Upper lobe of right lung (tissue), 1 donor: ENCODE measurements around the gene ZRANB3. TPM values are rescaled to one million over a fixed set of nuclear protein-coding genes. Genes with fewer than 3 reads are reported as not detected.

ENCODE experiments used
- ATAC-seq: fragments of 200-7000 bp; cut with Tn5 transposase; one replicate; pipeline ENCODE4 v1.9.1; 2020; ENCODE audit warnings: mild to moderate bottlenecking, moderate library complexity
- DNase-seq: peaks from one replicate; pipeline ENCODE4 v3.0.0-alpha.2; 2020
- H3K27ac ChIP-seq: fragments of 200-600 bp; one replicate; pipeline ENCODE4 v1.8.0; 2022
- H3K27me3 ChIP-seq: fragments of 200-600 bp; one replicate; pipeline ENCODE4 v1.8.0; 2022; ENCODE audit warnings: mild to moderate bottlenecking
- H3K36me3 ChIP-seq: fragments of 200-600 bp; one replicate; pipeline ENCODE4 v1.8.0; 2022
- H3K4me1 ChIP-seq: fragments of 200-600 bp; one replicate; pipeline ENCODE4 v1.8.0; 2022
- H3K4me3 ChIP-seq: fragments of 200-600 bp; one replicate; pipeline ENCODE4 v1.8.0; 2022; ENCODE audit warnings: mild to moderate bottlenecking
- H3K9me3 ChIP-seq: fragments of 200-600 bp; one replicate; pipeline ENCODE4 v1.8.0; 2022
- intact Hi-C: fragments of 100-400 bp; cut with DNase I; formaldehyde crosslinking; loops from one replicate; pipeline ENCODE4 v1.11.0; 2022
- total RNA-seq: library from RNA; stranded (reverse); fragmentation: NEBNext Ultra II Directional; extraction: Animal tissue kit (Norgen Biotek cat#: 25700); gene quantifications from one replicate; pipeline ENCODE4 v1.2.1, GENCODE V29; 2021
- TF ChIP-seq, protein P1 (sequence below): fragments of 200-600 bp; IDR thresholded peaks from one replicate; pipeline ENCODE4 v1.8.0; 2022; ENCODE audit warnings: antibody characterized with exemption
- donor health status: DM: no; HTN: yes; CAD: no; lungs with severe emphysema.

The ZRANB3 gene
- total RNA-seq, 1 donor from 2014 or later = 4.1 TPM

DNA sequence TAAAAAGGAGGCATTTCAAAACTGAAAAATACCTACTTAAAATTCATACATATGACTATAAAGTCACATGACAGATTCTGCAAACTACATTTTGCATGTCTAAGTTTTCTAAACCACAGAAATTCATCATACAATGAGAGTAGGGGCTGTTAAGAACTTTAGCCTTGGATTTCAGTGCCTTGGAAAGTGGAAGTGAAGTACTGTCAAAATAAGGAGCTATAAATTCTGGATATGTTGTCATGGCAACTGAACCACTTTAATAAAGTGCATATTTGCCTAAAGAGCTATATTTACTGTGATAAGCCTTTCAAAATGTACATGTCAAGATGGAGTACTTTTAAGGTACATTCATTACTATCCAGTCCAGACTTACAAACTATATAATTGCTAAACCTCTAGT lies 251.8 kb downstream of the ZRANB3 start:
- intact Hi-C loops = no loop called here
- Histone ChIP-seq H3K4me3 (no peak overlapping the region), H3K9me3 (no peaks in the 10 kb centered on the region), H3K4me1 (no peaks in the 10 kb centered on the region), H3K27ac (no peak overlapping the region), H3K27me3 (no peaks in the 10 kb centered on the region), H3K36me3 (no peaks in the 10 kb centered on the region)
- DNase-seq (no peak), ATAC-seq (no peak)
- TF ChIP-seq, protein P1, sequence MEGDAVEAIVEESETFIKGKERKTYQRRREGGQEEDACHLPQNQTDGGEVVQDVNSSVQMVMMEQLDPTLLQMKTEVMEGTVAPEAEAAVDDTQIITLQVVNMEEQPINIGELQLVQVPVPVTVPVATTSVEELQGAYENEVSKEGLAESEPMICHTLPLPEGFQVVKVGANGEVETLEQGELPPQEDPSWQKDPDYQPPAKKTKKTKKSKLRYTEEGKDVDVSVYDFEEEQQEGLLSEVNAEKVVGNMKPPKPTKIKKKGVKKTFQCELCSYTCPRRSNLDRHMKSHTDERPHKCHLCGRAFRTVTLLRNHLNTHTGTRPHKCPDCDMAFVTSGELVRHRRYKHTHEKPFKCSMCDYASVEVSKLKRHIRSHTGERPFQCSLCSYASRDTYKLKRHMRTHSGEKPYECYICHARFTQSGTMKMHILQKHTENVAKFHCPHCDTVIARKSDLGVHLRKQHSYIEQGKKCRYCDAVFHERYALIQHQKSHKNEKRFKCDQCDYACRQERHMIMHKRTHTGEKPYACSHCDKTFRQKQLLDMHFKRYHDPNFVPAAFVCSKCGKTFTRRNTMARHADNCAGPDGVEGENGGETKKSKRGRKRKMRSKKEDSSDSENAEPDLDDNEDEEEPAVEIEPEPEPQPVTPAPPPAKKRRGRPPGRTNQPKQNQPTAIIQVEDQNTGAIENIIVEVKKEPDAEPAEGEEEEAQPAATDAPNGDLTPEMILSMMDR = no peak

DNA sequence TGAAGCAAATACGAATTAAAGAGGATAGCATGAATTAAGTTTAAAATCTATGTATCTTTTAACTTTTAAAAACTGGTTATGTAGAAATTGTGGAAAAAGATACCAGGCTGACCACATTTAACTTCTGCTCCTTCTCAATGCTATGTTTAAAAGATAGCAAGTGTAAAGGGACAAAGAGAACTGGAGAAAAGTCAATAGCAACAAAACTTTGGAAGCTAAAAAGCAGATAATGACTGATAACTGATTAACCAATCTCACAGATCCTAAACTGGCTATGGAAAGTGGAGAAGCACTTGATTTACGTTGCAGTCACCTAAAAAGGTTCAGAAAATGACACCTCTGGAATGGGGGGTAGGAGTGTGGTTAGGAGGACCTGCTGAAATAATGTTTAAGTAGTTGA lies 254.5 kb downstream of the ZRANB3 start:
- TF ChIP-seq, protein P1 = no peak
- Histone ChIP-seq H3K9me3 (no peaks in the 10 kb centered on the region), H3K36me3 (no peaks in the 10 kb centered on the region), H3K4me3 (no peak overlapping the region), H3K27ac (no peak overlapping the region), H3K27me3 (no peaks in the 10 kb centered on the region), H3K4me1 (no peaks in the 10 kb centered on the region)
- no peak for ATAC-seq
- intact Hi-C loops = no loop called here
- no peak for DNase-seq

DNA sequence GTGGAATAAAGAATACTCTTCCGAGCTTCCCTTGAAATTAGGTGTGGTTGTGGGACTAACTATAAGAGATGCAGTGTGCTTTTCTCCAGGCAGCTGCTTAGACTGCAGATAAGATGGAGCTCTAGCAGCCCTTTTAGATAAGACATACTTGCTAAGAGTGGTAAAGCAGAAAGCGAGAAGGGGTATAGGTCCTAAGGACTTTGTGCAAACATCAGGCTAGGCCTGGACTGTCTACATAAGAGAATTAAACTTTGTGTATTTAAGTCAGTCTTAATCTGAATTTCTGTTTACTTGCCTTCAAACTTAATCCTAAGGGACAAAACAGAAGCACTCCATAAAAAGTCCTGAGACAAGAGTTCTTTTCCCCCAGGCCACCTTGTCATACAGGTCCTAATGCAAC lies 260.0 kb downstream of the ZRANB3 start:
- Histone ChIP-seq H3K27ac (no peak overlapping the region), H3K4me3 (no peak overlapping the region)
- no peak for DNase-seq

DNA sequence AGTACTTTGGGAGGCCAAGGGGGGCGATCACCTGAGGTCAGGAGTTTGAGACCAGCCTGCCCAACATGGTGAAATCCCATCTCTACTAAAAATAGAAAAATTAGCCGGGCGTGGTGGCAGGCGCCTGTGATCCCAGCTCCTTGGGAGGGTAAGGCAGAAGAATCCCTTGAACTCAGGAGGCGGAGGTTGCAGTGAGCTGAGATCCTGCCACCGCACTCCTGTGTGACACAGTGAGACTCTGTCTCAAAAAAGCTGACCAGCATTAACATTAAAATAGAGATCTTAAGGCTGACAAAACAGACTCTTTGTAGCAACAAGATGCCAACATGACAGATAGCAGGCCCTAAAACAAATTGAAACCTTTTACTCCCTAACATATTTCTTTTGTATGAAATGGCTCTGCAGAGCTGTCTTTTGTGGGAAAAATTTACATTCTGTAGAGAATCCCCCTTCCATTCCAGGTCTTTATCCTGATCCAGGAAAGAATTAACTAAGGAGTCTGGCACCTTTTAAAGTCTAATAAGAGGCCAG lies 265.0 kb downstream of the ZRANB3 start:
- no peaks in the 10 kb centered on the region for H3K9me3 ChIP-seq
- no peak for ATAC-seq
- H3K36me3 ChIP-seq = no peaks in the 10 kb centered on the region
- H3K27ac ChIP-seq = no peak overlapping the region
- no peaks in the 10 kb centered on the region for H3K4me1 ChIP-seq
- no peak overlapping the region for H3K4me3 ChIP-seq
- no peaks in the 10 kb centered on the region for H3K27me3 ChIP-seq
- DNase-seq = no peak
- intact Hi-C loops = no loop called here
- TF ChIP-seq, protein P1 = no peak

More for the DNA sequence above, 260.0 kb downstream of the ZRANB3 start:
- TF ChIP-seq, protein P1 = no peak
- Histone ChIP-seq H3K27me3 (no peaks in the 10 kb centered on the region), H3K4me1 (no peaks in the 10 kb centered on the region), H3K9me3 (no peaks in the 10 kb centered on the region), H3K36me3 (no peaks in the 10 kb centered on the region)
- intact Hi-C loops = no loop called here
- no peak for ATAC-seq

DNA sequence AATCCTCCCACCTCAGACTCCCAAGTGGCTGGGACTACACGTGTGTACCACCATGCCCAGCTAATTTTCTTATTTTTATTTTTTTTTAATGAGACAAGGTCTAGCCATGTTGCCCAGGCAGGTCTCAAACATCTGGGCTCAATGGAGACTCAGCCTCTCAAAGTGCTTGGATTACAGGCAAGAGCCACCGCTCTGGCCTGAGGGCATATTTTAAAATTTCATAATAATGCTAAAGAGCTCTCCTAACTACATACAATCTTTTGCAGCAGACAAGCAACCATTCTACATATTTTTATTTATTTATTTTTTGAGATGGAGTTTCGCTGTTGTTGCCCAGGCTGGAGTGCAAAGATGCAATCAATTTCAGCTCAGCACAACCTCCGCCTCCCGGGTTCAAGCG lies 271.9 kb downstream of the ZRANB3 start:
- no peak for ATAC-seq
- intact Hi-C loops = no loop called here
- no peaks in the 10 kb centered on the region for H3K9me3 ChIP-seq

More for the DNA sequence above, 271.9 kb downstream of the ZRANB3 start:
- Histone ChIP-seq H3K27ac (no peak overlapping the region), H3K36me3 (no peaks in the 10 kb centered on the region), H3K4me3 (no peak overlapping the region), H3K27me3 (no peaks in the 10 kb centered on the region), H3K4me1 (no peaks in the 10 kb centered on the region)
- TF ChIP-seq, protein P1 = no peak
- DNase-seq = no peak
